Stimulated activated effector memory CD8-positive, alpha-beta T cell treated with anti-CD3 and anti-CD28 coated beads, Interleukin-12 subunit alpha, Interleukin-12 subunit beta, amount 100 ng/mL, for 72 hours (primary cell): Measurements from ENCODE around the gene MUC5AC.
A peak's percentile ranks its signal among the peaks of the same experiment; 100 is the strongest.
"Not testable (repeated sequence)": the region's sequence is repeated elsewhere in the genome, so short reads cannot be mapped to it uniquely, and the experiment has no call there.

ENCODE experiments used
- ATAC-seq: fragments of 150-1000 bp; cut with Tn5 transposase; 2 replicates; pipeline ENCODE4 v1.10.0; 2021
- DNase-seq, 2 donors: peaks; one replicate each; pipeline ENCODE4 v3.0.0; 2021 to 2022; ENCODE audit warnings: low spot score in 2 of 2
- H3K27ac Mint-ChIP-seq: one replicate; pipeline ENCODE4 v1.8.0; 2022; ENCODE audit warnings: mild to moderate bottlenecking, mixed read lengths
- H3K36me3 Mint-ChIP-seq: one replicate; pipeline ENCODE4 v1.8.0; 2022; ENCODE audit warnings: mild to moderate bottlenecking, mixed read lengths
- H3K4me1 Mint-ChIP-seq: one replicate; pipeline ENCODE4 v1.8.0; 2022; ENCODE audit warnings: mixed read lengths
- H3K4me3 Mint-ChIP-seq: one replicate; pipeline ENCODE4 v1.8.0; 2022; ENCODE audit warnings: mild to moderate bottlenecking, mixed read lengths
- H3K9me3 Mint-ChIP-seq: one replicate; pipeline ENCODE4 v1.8.0; 2022; ENCODE audit warnings: mixed read lengths

The MUC5AC gene

DNA sequence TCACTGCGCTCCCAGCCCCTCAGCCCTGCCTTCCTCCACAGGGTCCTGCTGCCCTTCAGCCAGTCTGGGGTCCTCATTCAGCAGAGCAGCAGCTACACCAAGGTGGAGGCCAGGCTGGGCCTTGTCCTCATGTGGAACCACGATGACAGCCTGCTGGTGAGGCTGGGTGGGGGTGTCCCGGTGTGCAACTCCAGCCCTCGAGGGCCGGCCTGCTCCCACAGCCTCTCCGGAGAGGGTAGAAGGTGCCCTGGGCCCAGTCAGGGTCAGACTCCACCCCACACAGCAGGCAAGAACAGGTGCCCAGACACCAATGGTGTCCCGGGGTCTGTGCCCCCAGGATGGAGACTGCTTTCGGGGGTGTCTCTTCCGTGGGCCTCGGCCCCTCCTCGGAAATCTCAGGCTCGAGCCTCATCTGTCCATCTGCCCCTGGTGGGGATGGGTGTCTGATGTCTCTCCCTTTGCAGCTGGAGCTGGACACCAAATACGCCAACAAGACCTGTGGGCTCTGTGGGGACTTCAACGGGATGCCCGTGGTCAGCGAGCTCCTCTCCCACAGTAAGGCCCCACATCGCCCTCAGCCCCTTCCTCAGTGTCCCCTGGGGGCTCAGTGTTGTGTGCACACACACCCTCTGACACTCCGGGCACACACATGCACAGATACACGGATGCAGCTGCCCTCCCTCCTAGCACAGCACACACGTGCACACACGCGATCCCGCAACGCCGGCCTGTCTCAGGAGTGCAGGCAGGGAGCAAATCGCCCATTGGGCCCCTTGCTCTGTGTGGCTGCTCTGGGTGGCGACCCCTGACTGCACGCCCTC, 4.9 kb downstream of the MUC5AC start:
- Mint-ChIP-seq H3K4me3 (no peak overlapping the region), H3K27ac (no peak overlapping the region), H3K36me3 (peaks cover 4% of the 10 kb centered on the region), H3K9me3 (no peaks in the 10 kb centered on the region), H3K4me1 (no peaks in the 10 kb centered on the region)
- no peak for DNase-seq
- no peak for ATAC-seq

DNA sequence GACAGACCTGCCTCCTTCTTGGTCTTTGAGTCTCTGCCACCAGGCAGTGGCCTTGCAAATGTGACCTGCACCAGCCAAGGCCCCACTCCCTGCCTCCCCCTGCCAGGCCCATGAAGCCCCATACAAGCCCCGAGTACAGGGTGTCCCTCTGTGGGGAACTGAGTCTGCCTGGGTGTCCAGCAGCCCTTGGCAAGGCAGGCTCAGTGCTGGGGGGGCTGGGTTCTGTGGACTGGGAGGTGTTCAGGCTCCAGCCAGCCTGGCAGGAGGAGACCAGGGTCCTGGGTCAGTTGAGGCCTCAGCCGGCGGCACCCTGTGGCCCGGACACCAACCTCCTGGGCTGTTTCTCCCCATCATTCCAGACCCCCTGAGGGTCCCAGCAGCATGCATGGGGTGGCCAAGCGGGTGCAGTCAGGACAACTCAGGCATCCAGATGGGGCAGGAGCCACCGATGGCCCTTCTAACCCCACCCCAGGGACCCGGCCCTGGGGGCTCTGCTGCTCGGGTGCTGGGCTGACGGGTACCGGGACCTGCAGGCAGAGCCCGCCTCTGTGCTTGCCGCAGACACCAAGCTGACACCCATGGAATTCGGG, 5.7 kb downstream of the MUC5AC start:
- Mint-ChIP-seq H3K9me3 (no peaks in the 10 kb centered on the region), H3K4me3 (no peak overlapping the region), H3K27ac (no peak overlapping the region), H3K4me1 (no peaks in the 10 kb centered on the region), H3K36me3 (peaks cover 5% of the 10 kb centered on the region)
- ATAC-seq, result no peak
- no peak for DNase-seq

GRCh38 chr11:1163911-1164735, 6.4 kb downstream of the MUC5AC start:
- Mint-ChIP-seq H3K36me3 (peaks cover 5% of the 10 kb centered on the region), H3K4me3 (no peak overlapping the region), H3K4me1 (no peaks in the 10 kb centered on the region), H3K9me3 (no peaks in the 10 kb centered on the region), H3K27ac (no peak overlapping the region)
- no peak for DNase-seq
- no peak for ATAC-seq

DNA sequence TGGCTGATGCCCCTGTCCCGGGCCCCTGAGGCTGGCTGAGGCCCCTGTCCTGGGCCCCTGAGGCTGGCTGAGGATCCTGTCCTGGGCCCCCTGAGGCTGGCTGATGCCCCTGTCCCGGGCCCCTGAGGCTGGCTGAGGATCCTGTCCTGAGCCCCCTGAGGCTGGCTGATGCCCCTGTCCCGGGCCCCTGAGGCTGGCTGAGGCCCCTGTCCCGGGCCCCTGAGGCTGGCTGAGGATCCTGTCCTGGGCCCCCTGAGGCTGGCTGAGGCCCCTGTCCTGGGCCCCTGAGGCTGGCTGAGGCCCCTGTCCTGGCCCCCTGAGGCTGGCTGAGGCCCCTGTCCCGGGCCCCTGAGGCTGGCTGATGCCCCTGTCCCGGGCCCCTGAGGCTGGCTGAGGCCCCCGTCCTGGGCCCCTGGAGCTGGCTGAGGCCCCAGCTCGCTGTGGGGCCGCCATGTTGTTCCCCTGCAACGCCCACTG, 7.1 kb downstream of the MUC5AC start:
- H3K4me3 Mint-ChIP-seq, H3K27ac Mint-ChIP-seq, H3K9me3 Mint-ChIP-seq, ATAC-seq, H3K36me3 Mint-ChIP-seq, H3K4me1 Mint-ChIP-seq, DNase-seq: not testable (repeated sequence)

DNA sequence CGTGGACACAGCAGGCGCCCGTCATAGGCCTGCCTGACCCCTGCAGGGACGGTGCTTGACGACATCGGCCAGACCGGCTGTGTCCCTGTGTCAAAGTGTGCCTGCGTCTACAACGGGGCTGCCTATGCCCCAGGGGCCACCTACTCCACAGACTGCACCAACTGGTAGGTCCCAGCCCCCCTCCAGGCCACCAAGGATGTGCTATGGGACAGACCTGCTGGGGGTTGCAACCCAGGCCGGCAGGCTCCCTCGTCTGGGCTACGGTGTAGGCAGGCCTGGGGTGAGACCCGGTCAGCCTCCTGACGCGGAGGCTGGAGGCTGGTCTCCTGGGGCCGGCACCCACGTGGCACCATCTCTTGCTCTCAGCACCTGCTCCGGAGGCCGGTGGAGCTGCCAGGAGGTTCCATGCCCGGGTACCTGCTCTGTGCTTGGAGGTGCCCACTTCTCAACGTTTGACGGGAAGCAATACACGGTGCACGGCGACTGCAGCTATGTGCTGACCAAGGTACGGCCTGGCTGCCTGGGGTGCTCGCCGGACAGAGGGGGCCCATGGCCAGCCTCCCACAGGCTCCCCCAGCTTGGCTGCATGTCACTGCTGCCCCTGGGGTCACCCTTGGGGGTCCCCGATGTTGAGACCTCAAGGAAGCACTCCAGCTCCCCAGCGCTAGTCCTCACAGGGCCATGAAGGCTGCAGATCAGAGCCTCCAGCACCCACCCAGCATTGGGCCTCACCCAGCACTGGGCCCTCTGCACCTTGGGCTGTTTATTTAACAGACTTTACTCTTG, 7.7 kb downstream of the MUC5AC start:
- ATAC-seq (no peak), DNase-seq (no peak)
- peaks cover 5% of the 10 kb centered on the region for H3K36me3 Mint-ChIP-seq
- no peaks in the 10 kb centered on the region for H3K4me1 Mint-ChIP-seq
- no peak overlapping the region for H3K27ac Mint-ChIP-seq
- H3K4me3 Mint-ChIP-seq, result no peak overlapping the region
- H3K9me3 Mint-ChIP-seq, result no peaks in the 10 kb centered on the region

GRCh38 chr11:1167256-1167655, 9.5 kb downstream of the MUC5AC start:
- peaks cover 16% of the 10 kb centered on the region for H3K36me3 Mint-ChIP-seq
- peaks cover 7% of the 10 kb centered on the region for H3K4me1 Mint-ChIP-seq
- no peak overlapping the region for H3K4me3 Mint-ChIP-seq
- ATAC-seq (no peak), DNase-seq (no peak)
- peaks cover 11% of the 10 kb centered on the region for H3K9me3 Mint-ChIP-seq
- H3K27ac Mint-ChIP-seq, result no peak overlapping the region

DNA sequence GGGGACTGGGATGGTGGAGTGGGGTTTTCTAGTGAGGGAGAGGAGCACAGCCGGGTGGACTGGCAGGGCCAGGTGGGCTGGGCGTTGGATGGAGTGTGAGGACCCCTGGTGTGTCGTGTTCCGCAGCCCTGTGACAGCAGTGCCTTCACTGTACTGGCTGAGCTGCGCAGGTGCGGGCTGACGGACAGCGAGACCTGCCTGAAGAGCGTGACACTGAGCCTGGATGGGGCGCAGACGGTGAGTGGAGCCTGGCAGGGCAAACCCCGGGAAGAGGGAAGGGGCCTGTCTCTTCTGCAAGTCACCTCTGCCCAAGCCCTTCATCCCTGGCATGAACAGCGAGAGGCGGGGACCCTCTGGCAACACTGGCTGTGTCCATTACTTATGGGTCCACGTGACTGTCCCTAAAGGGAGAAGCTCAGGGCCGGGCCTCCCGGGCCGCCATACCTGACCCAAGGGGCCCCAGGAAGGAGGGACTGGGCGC, 10.0 kb downstream of the MUC5AC start:
- peaks cover 11% of the 10 kb centered on the region for H3K9me3 Mint-ChIP-seq
- ATAC-seq (no peak), DNase-seq (no peak)
- H3K36me3 Mint-ChIP-seq, result peaks cover 16% of the 10 kb centered on the region
- no peak overlapping the region for H3K27ac Mint-ChIP-seq
- peaks cover 7% of the 10 kb centered on the region for H3K4me1 Mint-ChIP-seq
- no peak overlapping the region for H3K4me3 Mint-ChIP-seq

GRCh38 chr11:1168256-1168655, 10.5 kb downstream of the MUC5AC start:
- peaks cover 11% of the 10 kb centered on the region for H3K9me3 Mint-ChIP-seq
- H3K36me3 Mint-ChIP-seq, result peaks cover 16% of the 10 kb centered on the region
- H3K4me1 Mint-ChIP-seq, result peaks cover 7% of the 10 kb centered on the region
- DNase-seq, result no peak
- ATAC-seq, result no peak
- no peak overlapping the region for H3K4me3 Mint-ChIP-seq
- H3K27ac Mint-ChIP-seq, result no peak overlapping the region

GRCh38 chr11:1168721-1169161, 11.0 kb downstream of the MUC5AC start:
- no peak for DNase-seq
- H3K4me1 Mint-ChIP-seq, result peaks cover 7% of the 10 kb centered on the region
- no peak overlapping the region for H3K4me3 Mint-ChIP-seq
- peaks cover 11% of the 10 kb centered on the region for H3K9me3 Mint-ChIP-seq
- no peak overlapping the region for H3K27ac Mint-ChIP-seq
- ATAC-seq, result no peak
- H3K36me3 Mint-ChIP-seq, result peaks cover 16% of the 10 kb centered on the region

GRCh38 chr11:1171223-1171984, 13.7 kb downstream of the MUC5AC start:
- H3K9me3 Mint-ChIP-seq, result peaks cover 11% of the 10 kb centered on the region
- H3K27ac Mint-ChIP-seq, result peak overlapping the region; percentile 38
- H3K36me3 Mint-ChIP-seq, result peaks cover 16% of the 10 kb centered on the region
- peaks cover 14% of the 10 kb centered on the region for H3K4me1 Mint-ChIP-seq
- no peak for ATAC-seq
- H3K4me3 Mint-ChIP-seq, result no peak overlapping the region
- no peak for DNase-seq

DNA sequence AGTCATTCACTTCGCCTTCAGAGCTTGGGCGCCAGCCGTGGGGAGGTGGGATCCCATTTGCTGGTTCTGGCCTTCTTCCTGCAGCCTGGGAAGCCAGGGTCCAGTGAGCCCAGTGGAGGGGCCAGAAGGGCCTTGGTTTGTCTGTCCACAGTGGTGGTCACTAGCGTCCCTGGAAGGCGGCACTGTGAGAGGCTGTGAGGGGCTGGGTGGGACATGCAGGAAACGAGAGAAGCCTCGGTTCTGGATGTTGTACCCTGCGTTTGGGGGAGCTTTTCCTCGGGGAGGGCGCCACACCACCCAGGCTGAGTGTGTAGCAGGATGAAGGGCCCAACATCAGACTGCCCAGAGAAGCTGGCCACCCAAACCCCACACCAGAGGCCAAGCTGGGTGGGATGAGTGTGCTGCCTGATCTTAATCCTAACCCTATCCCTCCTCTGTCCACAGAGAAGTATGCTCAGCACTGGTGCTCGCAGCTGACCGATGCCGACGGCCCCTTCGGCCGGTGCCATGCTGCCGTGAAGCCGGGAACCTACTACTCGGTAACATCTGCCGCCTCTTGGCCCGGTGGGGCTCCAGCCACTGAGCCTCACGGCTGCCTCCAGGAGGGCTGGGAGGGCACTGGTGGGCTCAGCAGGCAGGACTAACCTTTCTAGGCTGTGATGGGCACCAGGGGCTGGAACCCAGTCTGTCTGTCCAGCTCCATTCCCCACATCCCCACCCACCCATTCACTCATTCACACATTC, 14.4 kb downstream of the MUC5AC start:
- H3K36me3 Mint-ChIP-seq, result peaks cover 16% of the 10 kb centered on the region
- H3K9me3 Mint-ChIP-seq, result peaks cover 11% of the 10 kb centered on the region
- no peak overlapping the region for H3K4me3 Mint-ChIP-seq
- no peak for ATAC-seq
- no peak overlapping the region for H3K27ac Mint-ChIP-seq
- no peak for DNase-seq
- peaks cover 14% of the 10 kb centered on the region for H3K4me1 Mint-ChIP-seq

GRCh38 chr11:1172729-1173117, 15.0 kb downstream of the MUC5AC start:
- Mint-ChIP-seq H3K36me3 (peaks cover 11% of the 10 kb centered on the region), H3K4me3 (no peak overlapping the region), H3K9me3 (peaks cover 11% of the 10 kb centered on the region), H3K27ac (no peak overlapping the region), H3K4me1 (peaks cover 14% of the 10 kb centered on the region)
- DNase-seq, result no peak
- no peak for ATAC-seq

GRCh38 chr11:1173396-1173795, 15.6 kb downstream of the MUC5AC start:
- Mint-ChIP-seq H3K4me1 (peaks cover 14% of the 10 kb centered on the region), H3K36me3 (peaks cover 10% of the 10 kb centered on the region), H3K9me3 (peaks cover 11% of the 10 kb centered on the region)
- DNase-seq, H3K4me3 Mint-ChIP-seq, H3K27ac Mint-ChIP-seq, ATAC-seq: not testable (repeated sequence)
